Activated CD4-positive, alpha-beta T cell treated with anti-CD3 and anti-CD28 coated beads for 36 hours (primary cell): ENCODE measurements around the gene ADAMTS12. TPM values are rescaled to one million over a fixed set of nuclear protein-coding genes. Genes with fewer than 3 reads are reported as not detected.

ENCODE experiments used
- ATAC-seq: fragments of 200-7000 bp; cut with Tn5 transposase; one replicate; pipeline ENCODE4 v1.10.0; 2021; ENCODE audit warnings: mild to moderate bottlenecking, moderate library complexity
- CTCF ChIA-PET: fragments of 350-600 bp; sonication (Branson Sonifier 250); formaldehyde crosslinking; loops from one replicate; lab custom pipeline; 2021; ENCODE audit warnings: antibody characterized with exemption; lab: Charles Lee
- POLR2A ChIA-PET: fragments of 350-600 bp; sonication (Branson Sonifier 250); formaldehyde crosslinking; loops from one replicate; lab custom pipeline; 2021; ENCODE audit warnings: antibody characterized with exemption, inconsistent platforms; lab: Charles Lee
- DNase-seq: peaks from one replicate; pipeline ENCODE4 v3.0.0-alpha.2; 2020
- H3K27ac Mint-ChIP-seq: one replicate; pipeline ENCODE4 v1.8.0; 2021; ENCODE audit warnings: mixed read lengths
- H3K27me3 Mint-ChIP-seq: one replicate; pipeline ENCODE4 v1.8.0; 2021; ENCODE audit warnings: mixed read lengths
- H3K36me3 Mint-ChIP-seq: one replicate; pipeline ENCODE4 v1.8.0; 2021; ENCODE audit warnings: low read depth, mixed read lengths
- H3K4me1 Mint-ChIP-seq: one replicate; pipeline ENCODE4 v1.8.0; 2021; ENCODE audit warnings: mixed read lengths
- H3K4me3 Mint-ChIP-seq: one replicate; pipeline ENCODE4 v1.8.0; 2021; ENCODE audit warnings: mild to moderate bottlenecking, moderate library complexity, mixed read lengths
- H3K9me3 Mint-ChIP-seq: one replicate; pipeline ENCODE4 v1.8.0; 2021; ENCODE audit warnings: low read depth, mixed read lengths
- intact Hi-C, 2 experiments: fragments of 100-400 bp; cut with DNase I in 1 of 2; cut with micrococcal nuclease in 1 of 2; formaldehyde crosslinking; loops; one replicate each; pipeline versions ENCODE4 v1.14.2 to v1.15.1; 2022 to 2024; cut with DNase I, micrococcal nuclease
- total RNA-seq, 2 experiments: library from RNA; stranded (reverse); gene quantifications; one replicate each; pipeline ENCODE4 v1.2.3, GENCODE V29; 2021

Gene ADAMTS12
- not detected for total RNA-seq

GRCh38 chr5:33891788-33892619 is at the start of gene ADAMTS12:
Gene ADAMTS12, minus strand, starts transcription at chr5:33891990. Its CDS starts 134 bp downstream, at chr5:33891856.
- no peak for DNase-seq
- Mint-ChIP-seq H3K9me3 (no peaks in the 10 kb centered on the region), H3K36me3 (no peaks in the 10 kb centered on the region), H3K27ac (no peak within 1 kb of the TSS), H3K4me1 (peaks cover 3% of the 10 kb centered on the region), H3K27me3 (peaks cover 40% of the 10 kb centered on the region), H3K4me3 (no peak within 1 kb of the TSS)
- CTCF ChIA-PET = no interaction called here
- POLR2A ChIA-PET = no interaction called here
- intact Hi-C loops = no loop called here
- no peak for ATAC-seq

GRCh38 chr5:33941090-33941489 is 49.3 kb upstream of the ADAMTS12 start:
- no peak overlapping the region for H3K27ac Mint-ChIP-seq
- POLR2A ChIA-PET = no interaction called here
- DNase-seq = no peak
- intact Hi-C loops = no loop called here
- no peak for ATAC-seq
- peaks cover 41% of the 10 kb centered on the region for H3K27me3 Mint-ChIP-seq
- no peak overlapping the region for H3K4me3 Mint-ChIP-seq
- no peaks in the 10 kb centered on the region for H3K36me3 Mint-ChIP-seq
- CTCF ChIA-PET = interaction anchor here (0.7 kb wide), 1 partner anchor 92 kb away, joined by 3 read pairs; no protein-coding TSS in a partner anchor
- H3K4me1 Mint-ChIP-seq = no peaks in the 10 kb centered on the region
- no peaks in the 10 kb centered on the region for H3K9me3 Mint-ChIP-seq

GRCh38 chr5:33939556-33940262 is 47.9 kb upstream of the ADAMTS12 start:
- H3K4me3 Mint-ChIP-seq = no peak overlapping the region
- CTCF ChIA-PET = interaction anchor here (0.6 to 1.1 kb wide), 3 partner anchors 28 to 40 kb away, joined by 3 to 7 read pairs (median 3); no protein-coding TSS in a partner anchor
- intact Hi-C loops = loop anchor here in 1 of 2 experiments (10.0 kb wide), 1 partner anchor 1225 kb away; the partner anchor contains the start of gene NPR3
- ATAC-seq (no peak), DNase-seq (no peak)
- no peaks in the 10 kb centered on the region for H3K4me1 Mint-ChIP-seq
- peaks cover 46% of the 10 kb centered on the region for H3K27me3 Mint-ChIP-seq
- POLR2A ChIA-PET = no interaction called here
- H3K27ac Mint-ChIP-seq = no peak overlapping the region
- H3K36me3 Mint-ChIP-seq = no peaks in the 10 kb centered on the region
- H3K9me3 Mint-ChIP-seq = no peaks in the 10 kb centered on the region

DNA sequence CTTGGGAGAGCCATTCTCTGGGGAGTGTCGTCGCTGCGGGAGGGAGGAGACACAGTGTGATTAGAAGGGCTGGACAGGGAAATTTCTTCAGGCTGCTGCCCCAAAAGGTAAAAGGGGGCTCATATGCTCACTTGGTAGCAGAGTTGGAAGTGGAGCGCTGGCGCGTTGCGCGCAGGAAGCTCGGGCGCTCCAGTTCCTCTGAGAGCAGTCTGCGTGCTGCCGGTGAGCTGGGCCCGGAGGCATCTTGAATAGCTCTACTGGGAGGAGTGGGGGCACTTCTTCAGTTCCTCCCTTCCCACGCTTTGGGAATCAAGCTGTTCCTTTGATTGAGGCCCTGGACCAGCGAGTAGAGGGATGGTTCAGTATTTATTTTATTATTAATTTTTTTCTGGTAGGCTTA is 47.1 kb upstream of the ADAMTS12 start:
- intact Hi-C loops = loop anchor here in 1 of 2 experiments (10.0 kb wide), 1 partner anchor 1224 kb away; the partner anchor contains the start of gene NPR3
- ATAC-seq = no peak
- Mint-ChIP-seq H3K27me3 (peaks cover 46% of the 10 kb centered on the region), H3K36me3 (no peaks in the 10 kb centered on the region), H3K4me3 (no peak overlapping the region), H3K9me3 (no peaks in the 10 kb centered on the region), H3K27ac (no peak overlapping the region), H3K4me1 (no peaks in the 10 kb centered on the region)
- DNase-seq = no peak
- ChIA-PET POLR2A (no interaction called here), CTCF (interaction anchor here (1.1 kb wide), 1 partner anchor 31 kb away, joined by 3 read pairs; no protein-coding TSS in a partner anchor)

DNA sequence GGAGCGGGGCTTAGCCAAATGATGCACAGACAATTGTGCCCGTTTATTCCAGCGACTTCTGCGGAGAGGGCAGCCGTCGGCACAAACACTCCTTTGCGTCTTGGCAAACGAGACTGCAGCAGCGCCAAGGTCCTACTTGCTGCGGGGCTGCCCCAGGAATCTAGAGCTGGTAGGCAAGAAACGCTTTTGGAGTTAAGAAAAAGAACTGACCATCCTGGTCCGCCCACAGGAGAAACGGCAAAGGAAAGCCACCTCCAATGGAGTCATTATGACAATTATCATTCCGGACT is 46.7 kb upstream of the ADAMTS12 start:
- no peak overlapping the region for H3K27ac Mint-ChIP-seq
- no peak for ATAC-seq
- no peak for DNase-seq
- no peaks in the 10 kb centered on the region for H3K36me3 Mint-ChIP-seq
- no peaks in the 10 kb centered on the region for H3K4me1 Mint-ChIP-seq
- ChIA-PET CTCF (interaction anchor here (1.1 kb wide), 1 partner anchor 32 kb away, joined by 3 read pairs; no protein-coding TSS in a partner anchor), POLR2A (interaction anchor here (0.6 kb wide), 1 partner anchor 464 kb away, joined by 3 read pairs; no protein-coding TSS in a partner anchor)
- intact Hi-C loops = loop anchor here in 1 of 2 experiments (10.0 kb wide), 1 partner anchor 1224 kb away; the partner anchor contains the start of gene NPR3
- no peaks in the 10 kb centered on the region for H3K9me3 Mint-ChIP-seq
- H3K27me3 Mint-ChIP-seq = peaks cover 46% of the 10 kb centered on the region
- H3K4me3 Mint-ChIP-seq = no peak overlapping the region

DNA sequence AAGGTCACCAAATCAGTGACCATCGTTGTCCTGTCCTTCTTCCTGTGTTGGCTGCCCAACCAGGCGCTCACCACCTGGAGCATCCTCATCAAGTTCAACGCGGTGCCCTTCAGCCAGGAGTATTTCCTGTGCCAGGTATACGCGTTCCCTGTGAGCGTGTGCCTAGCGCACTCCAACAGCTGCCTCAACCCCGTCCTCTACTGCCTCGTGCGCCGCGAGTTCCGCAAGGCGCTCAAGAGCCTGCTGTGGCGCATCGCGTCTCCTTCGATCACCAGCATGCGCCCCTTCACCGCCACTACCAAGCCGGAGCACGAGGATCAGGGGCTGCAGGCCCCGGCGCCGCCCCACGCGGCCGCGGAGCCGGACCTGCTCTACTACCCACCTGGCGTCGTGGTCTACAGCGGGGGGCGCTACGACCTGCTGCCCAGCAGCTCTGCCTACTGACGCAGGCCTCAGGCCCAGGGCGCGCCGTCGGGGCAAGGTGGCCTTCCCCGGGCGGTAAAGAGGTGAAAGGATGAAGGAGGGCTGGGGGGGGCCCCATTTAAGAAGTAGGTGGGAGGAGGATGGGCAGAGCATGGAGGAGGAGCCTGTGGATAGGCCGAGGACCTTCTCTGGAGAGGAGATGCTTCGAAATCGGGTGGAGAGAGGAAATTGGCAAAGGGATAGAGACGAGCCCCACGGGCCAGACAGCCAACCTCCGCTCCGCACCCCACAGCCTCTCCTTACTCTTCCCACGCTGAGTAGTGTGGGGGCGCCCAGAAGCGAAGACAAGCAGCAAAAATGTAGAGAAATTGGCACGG is 46.1 kb upstream of the ADAMTS12 start:
- no peaks in the 10 kb centered on the region for H3K9me3 Mint-ChIP-seq
- H3K4me3 Mint-ChIP-seq = no peak overlapping the region
- H3K4me1 Mint-ChIP-seq = no peaks in the 10 kb centered on the region
- peaks cover 46% of the 10 kb centered on the region for H3K27me3 Mint-ChIP-seq
- DNase-seq (peak; percentile 5), ATAC-seq (no peak)
- CTCF ChIA-PET = interaction anchor here (0.6 to 0.7 kb wide), 2 partner anchors 44 to 436 kb away, joined by 3 to 4 read pairs; no protein-coding TSS in a partner anchor
- H3K27ac Mint-ChIP-seq = no peak overlapping the region
- POLR2A ChIA-PET = interaction anchor here (0.6 kb wide), 1 partner anchor 464 kb away, joined by 3 read pairs; no protein-coding TSS in a partner anchor
- no peaks in the 10 kb centered on the region for H3K36me3 Mint-ChIP-seq
- intact Hi-C loops = loop anchor here in 1 of 2 experiments (10.0 kb wide), 1 partner anchor 1223 kb away; the partner anchor contains the start of gene NPR3

DNA sequence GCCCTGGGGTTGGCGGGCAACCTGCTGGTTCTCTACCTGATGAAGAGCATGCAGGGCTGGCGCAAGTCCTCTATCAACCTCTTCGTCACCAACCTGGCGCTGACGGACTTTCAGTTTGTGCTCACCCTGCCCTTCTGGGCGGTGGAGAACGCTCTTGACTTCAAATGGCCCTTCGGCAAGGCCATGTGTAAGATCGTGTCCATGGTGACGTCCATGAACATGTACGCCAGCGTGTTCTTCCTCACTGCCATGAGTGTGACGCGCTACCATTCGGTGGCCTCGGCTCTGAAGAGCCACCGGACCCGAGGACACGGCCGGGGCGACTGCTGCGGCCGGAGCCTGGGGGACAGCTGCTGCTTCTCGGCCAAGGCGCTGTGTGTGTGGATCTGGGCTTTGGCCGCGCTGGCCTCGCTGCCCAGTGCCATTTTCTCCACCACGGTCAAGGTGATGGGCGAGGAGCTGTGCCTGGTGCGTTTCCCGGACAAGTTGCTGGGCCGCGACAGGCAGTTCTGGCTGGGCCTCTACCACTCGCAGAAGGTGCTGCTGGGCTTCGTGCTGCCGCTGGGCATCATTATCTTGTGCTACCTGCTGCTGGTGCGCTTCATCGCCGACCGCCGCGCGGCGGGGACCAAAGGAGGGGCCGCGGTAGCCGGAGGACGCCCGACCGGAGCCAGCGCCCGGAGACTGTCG is 45.4 kb upstream of the ADAMTS12 start:
- Mint-ChIP-seq H3K27me3 (peaks cover 44% of the 10 kb centered on the region), H3K9me3 (no peaks in the 10 kb centered on the region), H3K27ac (no peak overlapping the region), H3K36me3 (no peaks in the 10 kb centered on the region), H3K4me3 (no peak overlapping the region), H3K4me1 (no peaks in the 10 kb centered on the region)
- no peak for ATAC-seq
- ChIA-PET CTCF (interaction anchor here (0.6 to 3.0 kb wide), 3 partner anchors 9 to 435 kb away, joined by 3 to 15 read pairs (median 4); no protein-coding TSS in a partner anchor), POLR2A (no interaction called here)
- intact Hi-C loops = loop anchor here in 1 of 2 experiments (10.0 kb wide), 1 partner anchor 1222 kb away; the partner anchor contains the start of gene NPR3
- peak; percentile 6 for DNase-seq

- Mint-ChIP-seq H3K36me3 (no peaks in the 10 kb centered on the region), H3K4me3 (no peak within 1 kb of the TSS), H3K27ac (no peak within 1 kb of the TSS), H3K27me3 (peaks cover 41% of the 10 kb centered on the region), H3K4me1 (no peaks in the 10 kb centered on the region), H3K9me3 (no peaks in the 10 kb centered on the region)
- peak; percentile 5 for DNase-seq
- CTCF ChIA-PET = interaction anchor here (1.0 to 3.2 kb wide), 4 partner anchors 10 to 348 kb away, joined by 3 to 26 read pairs (median 10); no protein-coding TSS in a partner anchor
- intact Hi-C loops = loop anchor here in 1 of 2 experiments (10.0 kb wide), 1 partner anchor 1222 kb away; the partner anchor contains the start of gene NPR3
- POLR2A ChIA-PET = no interaction called here
- ATAC-seq = no peak
Measured at GRCh38 chr5:33936381-33937016, 44.7 kb upstream of the ADAMTS12 start, which contains the start of gene RXFP3. Gene RXFP3, plus strand, starts transcription at chr5:33936386. Its CDS starts 355 bp downstream, at chr5:33936741.

DNA sequence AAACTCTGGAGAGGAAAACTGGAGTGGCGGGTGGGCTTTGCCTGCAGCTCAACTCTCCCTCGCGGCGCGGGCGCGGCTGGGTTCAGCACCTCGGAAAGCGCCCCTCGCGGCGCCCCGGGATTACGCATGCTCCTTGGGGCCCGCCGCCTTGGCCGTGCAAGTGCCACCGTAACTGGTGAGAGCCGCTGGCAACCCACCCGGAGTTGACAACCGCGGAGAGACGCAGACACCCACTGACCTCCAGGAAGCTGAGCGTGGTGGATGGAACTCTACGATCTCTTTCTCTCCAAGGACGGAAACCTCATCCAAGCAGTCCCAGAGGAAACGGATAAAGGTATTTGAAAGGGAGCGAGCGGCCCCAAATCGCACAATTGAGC is 44.2 kb upstream of the ADAMTS12 start:
- DNase-seq (peak; percentile 75), ATAC-seq (peak; percentile 49)
- H3K36me3 Mint-ChIP-seq = no peaks in the 10 kb centered on the region
- POLR2A ChIA-PET = no interaction called here
- H3K9me3 Mint-ChIP-seq = no peaks in the 10 kb centered on the region
- H3K27ac Mint-ChIP-seq = no peak overlapping the region
- no peaks in the 10 kb centered on the region for H3K4me1 Mint-ChIP-seq
- CTCF ChIA-PET = interaction anchor here (1.0 to 3.2 kb wide), 8 partner anchors 10 to 500 kb away, joined by 3 to 26 read pairs (median 9); no protein-coding TSS in a partner anchor
- no peak overlapping the region for H3K4me3 Mint-ChIP-seq
- intact Hi-C loops = loop anchor here in 1 of 2 experiments (10.0 kb wide), 1 partner anchor 1221 kb away; the partner anchor contains the start of gene NPR3
- H3K27me3 Mint-ChIP-seq = peaks cover 41% of the 10 kb centered on the region
